Limb (tissue), 2 donors: ENCODE measurements around the gene TIMM17B.
A peak's percentile ranks its signal among the peaks of the same experiment; 100 is the strongest.

Experiments used
- DNase-seq, 2 donors: peaks; one replicate each; pipeline ENCODE4 v3.0.0-alpha.2; 2016; ENCODE audit errors: extremely low spot score in 2 of 2

TIMM17B gene

DNA sequence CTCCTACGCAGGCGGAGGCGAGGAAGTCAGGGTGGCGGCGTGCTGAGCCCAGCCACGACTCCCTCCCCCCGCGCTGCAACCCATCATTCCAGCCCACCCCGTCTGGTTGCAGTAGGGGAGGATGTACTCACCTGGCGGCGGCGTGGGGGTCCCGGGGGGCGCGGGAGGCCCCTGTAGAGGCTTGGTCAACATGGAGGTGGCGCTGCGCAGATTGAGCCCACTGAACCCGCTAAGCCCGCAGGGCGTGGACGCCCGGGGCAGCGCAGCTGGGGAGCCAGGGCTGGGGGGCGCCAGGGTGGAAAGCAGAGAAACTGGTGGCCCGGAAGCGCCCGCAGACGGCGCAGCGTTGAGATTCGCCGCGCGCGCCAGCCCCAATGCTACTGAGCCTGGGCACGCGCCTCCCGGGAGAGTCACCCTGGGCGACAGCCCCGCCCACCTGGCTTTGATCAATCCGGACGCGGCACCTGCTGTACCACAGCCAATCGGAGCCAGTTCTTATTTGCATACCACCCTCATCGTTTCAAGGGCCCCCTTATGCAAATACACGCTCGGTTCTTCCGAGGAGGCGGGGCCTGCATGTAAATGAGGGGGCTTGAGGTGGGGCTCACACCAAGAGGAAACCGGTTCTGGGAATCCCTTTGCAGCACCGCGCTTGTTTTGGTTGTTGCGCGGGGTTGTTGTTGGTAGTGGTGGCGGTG is 21.2 kb upstream of the TIMM17B start, which contains the start of gene PIM2:
Gene PIM2 (minus strand): TSS at position 382 of the 698 bp plus-strand sequence. CDS start 190 bp downstream, at position 192.
- DNase-seq = peak; percentile 53 to 84

DNA sequence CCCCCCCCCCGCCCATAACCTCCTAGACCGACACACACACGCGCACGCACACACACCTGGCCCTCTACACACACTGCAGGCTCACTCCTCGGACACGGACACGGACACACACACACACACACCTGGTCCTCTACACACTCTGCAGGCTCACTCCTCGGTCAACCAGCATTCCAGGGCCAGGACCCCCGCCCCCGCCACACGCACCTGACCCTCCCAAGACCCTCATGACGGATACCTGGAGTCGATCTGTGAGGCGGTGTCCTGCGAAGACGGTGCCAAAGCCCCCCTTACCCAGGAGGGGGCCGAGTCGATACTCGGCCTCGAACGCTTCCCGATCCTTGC is 20.7 kb upstream of the TIMM17B start:
- DNase-seq = no peak

DNA sequence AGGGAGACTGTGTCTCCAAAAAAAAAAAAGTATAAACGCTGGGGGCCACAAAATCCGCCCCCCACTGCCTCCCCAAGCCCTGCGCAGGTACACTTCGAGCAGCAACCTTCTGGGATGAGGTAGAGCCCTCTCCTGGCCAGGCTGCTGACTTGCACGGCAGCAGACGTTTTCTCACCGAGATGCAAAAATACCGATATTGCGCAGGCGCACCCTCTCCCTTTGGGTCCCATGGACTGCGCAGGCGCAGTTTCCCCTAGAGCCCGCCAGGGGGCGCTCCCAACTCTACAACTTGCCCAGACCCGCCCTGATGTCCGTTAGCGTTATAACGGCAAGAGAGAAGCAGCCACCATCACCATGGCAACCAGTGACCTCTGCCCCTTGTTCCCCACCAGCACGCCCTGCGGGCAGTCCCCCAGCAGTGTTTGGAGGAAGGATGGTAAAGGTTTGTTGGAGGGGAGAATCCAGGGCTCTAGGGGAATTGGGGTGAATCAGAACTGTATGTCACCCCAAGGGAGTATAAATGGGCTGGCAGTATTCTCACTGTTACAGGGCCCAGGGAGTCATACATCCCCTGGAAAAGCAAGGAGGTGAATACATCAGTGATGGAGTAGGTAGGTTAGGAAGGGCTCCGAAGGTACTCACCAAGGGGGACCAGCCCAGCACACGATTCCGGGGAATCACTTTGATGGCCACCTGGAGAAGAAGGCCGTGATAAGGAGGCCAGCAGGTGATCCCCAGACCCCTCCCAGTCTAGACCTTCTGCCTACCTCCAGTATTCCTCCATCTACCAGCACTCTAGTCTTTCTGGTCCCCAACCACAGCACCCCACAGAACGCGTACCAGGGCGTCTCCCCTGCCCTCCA is 19.8 kb upstream of the TIMM17B start:
- peak; percentile 88 to 91 for DNase-seq

DNA sequence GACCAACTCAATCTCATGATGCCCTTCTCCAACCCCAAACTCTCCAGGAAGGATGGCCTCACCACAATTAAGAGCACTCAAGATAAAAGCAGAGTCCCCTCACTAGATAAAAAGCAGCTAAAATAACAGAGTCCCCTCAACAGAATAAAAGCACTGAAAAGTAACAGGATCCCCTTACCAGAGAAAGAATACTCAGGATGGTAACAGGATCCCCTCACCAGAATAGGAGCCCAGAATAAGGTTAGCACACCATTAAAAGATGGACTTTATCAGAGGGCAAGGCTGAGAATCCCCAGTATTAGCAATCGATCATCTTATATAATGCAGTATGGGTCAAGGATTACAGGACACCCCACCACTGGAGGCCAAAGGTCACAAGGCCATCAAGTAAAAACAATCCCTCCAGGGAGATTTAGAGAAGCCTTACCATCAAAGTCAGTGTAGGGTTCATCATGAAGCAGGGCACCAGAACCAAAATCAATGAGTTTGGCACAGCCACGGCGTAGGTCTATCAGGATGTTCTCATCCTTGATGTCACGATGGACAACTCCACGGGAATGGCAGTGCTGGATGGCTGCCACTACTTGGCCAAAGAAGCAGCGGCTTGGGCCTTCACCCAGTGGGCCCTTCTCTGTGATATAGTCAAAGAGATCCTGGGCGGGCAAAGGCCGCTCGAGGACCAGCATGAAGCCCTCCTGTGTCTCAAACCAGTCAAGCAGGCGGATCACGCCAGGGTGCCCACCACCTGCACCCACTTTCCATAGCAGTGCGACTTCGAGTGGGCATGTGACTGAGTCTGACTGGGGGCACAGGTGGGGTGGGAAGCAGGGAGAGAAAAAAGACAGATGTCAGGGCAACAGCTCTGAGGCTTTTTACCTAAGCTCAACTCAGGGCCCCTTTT is 17.3 kb upstream of the TIMM17B start:
- no peak for DNase-seq

DNA sequence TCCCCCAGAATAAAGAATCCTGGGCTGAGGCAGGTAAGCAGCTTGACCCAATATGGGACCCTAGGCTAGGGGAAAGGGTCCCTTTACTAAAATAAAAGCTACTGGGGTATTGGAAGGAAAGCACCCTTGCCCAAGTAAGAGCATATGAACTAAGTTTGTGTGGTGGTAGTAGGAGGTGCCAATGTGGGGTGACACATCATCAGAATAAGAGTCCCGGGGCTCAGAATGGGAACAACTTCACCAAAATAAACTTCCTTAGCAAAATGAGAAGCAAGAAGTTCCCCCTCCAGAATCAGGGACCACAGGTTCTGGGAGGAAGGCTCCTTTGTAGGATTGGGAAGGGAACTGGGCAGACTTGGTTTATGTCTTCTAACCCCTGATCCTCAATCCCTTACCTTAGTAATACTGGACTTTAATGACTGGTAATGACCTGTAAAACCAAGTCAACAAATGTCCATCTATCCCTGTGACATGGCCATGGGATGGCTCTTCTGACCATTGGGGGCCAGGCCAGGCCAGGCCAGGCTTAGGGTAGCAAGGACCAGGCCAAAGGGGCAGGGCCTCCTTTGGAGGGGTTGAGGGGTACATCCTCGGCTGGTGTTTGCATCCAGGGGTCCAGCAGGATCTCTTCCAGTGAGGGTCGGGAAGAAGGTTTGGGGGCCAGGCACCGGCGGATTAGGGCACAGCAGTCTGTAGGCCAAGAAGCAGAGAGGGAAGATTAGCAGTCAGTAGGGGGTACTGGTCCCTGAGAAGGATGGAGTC is 16.2 kb upstream of the TIMM17B start:
- DNase-seq = no peak

DNA sequence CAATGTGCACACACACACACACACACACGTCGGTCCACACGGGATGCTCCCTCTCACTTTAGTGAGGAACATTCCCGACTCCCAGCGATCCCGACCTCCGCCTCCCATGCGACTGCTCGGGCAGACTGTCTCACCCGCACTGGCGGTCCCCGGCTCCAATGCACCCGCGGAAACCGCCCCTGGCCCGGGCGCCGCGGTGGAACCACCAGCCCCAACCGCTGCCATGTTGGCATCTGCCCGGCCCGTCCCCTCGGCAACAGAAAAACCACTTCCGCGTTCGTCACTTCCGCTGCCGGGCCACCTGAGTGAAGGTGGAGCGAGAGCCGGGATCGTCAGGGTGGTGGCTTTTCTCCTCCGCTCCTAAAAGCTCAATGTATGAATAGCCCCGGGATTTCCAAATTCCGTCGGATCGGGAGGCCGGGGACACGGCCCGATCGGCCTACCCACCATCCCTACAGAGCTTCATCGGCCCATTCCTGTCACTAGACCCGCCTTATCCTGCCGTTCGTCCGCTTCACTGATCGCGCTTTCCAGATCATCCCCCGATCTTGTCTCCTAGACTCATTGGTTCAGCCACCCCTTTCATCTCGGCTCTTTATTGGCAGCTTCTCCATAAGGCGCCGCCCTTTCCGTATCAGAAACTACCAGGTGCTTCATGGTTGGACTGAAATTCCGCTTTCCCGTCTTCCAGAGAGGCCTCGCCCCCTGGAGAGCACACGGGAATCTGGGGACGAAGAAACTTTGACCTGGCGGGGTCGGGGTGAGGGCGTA is 14.0 kb upstream of the TIMM17B start, which contains the start of gene SLC35A2:
Gene SLC35A2 (minus strand): TSS at position 235 of the 771 bp plus-strand sequence. CDS start 10 bp downstream, at position 225.
- DNase-seq = peak; percentile 53 to 89

DNA sequence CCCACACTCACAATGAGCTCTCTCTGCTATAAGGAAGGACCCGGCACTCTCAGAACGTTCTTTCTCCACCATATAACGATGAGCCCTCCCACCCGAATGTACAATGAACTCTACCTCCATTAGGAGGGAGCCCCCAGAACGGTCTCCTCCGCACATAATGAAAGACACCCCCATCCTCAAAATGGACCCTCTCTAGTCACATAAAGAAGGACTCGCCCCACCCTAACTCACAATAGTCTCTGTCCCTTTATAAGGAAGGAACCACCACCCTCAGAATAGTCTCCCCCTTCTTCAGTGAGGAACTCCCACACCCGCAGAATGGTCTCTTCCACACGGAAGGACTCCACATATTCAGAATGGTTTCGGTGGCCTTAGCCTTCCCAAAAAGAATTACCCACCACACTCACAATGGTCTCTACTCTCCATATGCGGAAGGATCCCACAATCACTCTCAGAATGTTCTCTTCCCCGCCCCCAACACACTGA is 13.4 kb upstream of the TIMM17B start:
- no peak for DNase-seq

DNA sequence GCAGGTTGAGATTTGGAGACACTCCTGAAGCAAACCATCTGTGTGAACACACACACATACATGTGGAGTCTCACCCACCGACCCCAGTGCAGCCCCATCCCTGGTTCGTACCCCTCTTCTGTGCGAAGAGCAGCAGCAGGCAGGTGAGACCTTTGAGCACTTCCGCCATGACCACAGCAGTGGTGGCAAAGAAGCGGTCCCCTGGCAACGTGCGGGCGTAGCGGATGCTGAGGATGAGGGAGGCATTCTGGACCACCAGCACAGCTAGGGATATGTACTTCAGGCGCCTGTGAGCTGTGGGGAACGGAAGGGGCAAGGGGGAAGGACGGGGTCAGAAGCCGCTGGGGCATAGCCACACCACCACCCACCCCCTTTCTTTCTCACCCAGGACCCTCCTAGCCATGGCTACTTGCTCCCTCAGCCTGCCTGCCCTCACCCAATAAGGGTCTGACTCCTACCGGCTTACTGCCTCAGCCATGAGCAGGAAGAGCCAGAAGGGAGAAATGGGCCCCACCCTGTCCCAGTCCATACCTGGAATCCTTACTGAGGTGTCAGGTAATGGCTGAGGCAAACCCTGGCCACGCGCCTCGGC is 12.2 kb upstream of the TIMM17B start:
- DNase-seq = no peak

DNA sequence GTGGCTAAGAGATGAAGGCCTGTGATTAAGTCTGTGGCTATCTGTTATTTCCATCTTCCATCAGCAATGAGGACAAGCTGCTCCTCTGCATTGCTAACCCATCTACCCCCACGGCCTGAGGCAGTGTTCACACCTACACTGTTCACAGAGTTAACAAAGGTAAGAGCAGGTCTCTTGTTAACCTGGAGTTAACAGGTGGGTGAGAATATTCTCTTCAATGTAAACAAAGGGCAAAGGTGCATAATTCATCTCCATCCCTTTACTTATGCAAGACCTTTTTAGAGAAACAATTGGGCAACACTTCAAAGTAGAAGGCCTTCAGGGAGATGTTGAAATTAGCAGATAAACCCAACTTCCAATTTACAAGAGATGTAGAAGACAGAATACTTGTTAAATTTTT is 11.0 kb upstream of the TIMM17B start:
- DNase-seq = no peak

DNA sequence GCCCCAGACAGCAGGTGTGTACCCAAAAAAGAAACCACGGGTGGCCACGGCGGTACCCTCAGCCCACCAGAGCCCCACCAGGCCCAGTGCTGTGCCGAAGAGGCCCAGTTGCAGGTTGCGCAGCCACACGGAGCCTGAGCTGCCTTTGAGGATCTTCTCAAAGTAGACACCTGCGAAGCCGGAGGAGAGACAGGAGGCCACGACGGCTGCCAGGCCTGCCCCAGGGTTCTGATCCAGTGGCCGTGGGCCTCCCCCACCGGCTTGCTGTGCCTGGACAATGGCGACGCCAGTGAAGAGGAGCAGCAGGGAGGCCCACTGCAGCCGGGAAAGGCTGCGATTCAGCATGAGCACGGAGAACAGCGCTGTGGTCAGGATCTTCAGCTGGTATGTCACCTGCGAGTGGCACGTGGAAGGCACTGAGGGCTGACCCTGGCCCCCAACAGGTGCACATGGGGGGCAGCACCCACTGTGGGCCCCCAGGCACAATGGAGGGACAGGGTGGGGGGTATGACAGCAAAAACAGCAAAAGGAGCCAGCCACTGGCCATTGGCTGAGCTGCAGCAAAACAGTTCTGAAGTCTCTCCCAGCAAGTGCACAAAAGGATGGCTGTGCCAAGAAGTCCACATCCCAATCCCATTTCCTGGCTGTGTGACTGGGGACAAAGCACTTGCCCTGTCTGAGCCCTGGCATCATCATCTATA is 7.7 kb upstream of the TIMM17B start:
- no peak for DNase-seq

DNA sequence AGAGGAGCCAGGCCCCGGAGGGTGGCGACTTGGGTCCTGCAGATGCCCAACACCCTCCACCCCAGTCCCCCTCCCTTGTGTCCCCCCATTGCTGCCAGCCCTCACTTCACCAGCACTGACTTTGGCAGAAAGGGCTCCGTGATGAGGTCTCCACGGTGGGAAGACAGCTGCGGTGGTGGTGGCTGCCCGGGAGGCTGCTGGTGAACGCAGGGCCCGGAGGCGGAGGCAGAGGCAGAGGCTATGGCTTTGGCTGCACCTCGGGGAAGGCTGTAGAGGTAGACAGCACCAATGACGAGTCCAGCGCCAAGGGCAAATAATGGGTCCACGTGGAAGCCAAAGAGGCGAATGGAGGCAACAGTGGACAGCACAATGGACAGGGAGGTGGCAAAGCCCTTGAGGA is 7.1 kb upstream of the TIMM17B start:
- no peak for DNase-seq

DNA sequence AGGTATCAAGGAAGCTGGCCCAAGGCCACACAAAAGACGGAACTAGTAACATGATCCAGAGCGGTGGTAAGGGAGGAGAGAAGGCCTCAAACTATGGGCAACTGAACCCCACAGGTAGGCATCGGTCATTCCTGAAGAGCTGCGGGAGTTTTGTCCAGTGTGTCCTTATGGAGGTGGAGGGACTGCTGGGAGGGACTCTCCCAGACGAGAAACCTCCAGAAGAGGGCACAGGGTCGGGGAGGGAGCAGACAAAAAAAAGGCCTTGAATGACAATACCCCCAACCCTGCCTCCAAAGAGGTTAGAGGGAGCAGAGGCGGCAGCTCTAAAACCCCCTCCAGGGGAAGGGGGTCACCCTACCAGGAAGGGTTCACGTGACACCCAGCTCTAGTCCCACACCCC is 6.6 kb upstream of the TIMM17B start:
- no peak for DNase-seq

DNA sequence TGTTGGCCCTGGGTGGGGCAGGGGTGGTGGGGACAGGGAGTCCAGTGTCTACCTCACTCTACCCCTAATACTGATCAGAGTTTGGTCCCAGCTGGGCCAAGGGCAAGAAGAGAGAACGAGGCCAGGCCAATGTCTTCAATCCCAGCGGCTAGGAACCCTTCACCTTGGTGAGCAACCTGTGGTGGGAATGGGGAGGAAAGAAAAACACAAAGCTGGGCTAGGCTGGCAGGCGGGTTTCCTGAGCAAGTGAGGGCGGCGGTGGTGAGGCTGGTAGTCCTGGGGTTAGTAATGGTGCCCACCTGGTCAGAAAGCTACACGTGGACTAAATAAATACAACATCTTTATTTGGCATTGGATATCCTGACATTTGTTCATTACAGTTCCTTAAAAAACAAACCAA is 5.7 kb upstream of the TIMM17B start:
- DNase-seq = no peak

DNA sequence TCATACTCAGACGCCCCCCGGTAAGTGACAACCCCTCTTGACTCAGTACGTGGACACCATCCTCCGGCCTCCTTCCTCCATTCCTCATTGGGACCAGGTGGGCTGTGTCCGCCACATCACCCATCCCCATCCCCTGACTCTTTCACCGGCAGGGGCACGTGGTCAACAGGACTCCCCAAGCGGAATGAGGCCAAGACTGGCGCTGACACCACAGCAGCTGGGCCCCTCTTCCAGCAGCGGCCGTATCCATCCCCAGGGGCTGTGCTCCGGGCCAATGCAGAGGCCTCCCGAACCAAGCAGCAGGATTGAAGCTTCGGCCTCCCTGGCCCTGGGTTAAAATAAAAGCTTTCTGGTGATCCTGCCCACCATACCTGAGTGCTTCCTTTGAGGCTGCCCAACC is 5.2 kb upstream of the TIMM17B start:
- DNase-seq = no peak

DNA sequence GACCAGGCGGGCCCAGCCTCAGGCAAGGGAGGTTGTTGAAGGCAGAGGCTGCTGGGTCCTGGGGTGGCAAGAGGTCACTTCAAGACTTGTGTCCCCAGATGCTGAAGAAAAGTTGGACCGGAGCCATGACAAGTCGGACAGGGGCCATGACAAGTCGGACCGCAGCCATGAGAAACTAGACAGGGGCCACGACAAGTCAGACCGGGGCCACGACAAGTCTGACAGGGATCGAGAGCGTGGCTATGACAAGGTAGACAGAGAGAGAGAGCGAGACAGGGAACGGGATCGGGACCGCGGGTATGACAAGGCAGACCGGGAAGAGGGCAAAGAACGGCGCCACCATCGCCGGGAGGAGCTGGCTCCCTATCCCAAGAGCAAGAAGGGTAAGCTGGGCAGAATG is 4.6 kb upstream of the TIMM17B start:
- no peak for DNase-seq

DNA sequence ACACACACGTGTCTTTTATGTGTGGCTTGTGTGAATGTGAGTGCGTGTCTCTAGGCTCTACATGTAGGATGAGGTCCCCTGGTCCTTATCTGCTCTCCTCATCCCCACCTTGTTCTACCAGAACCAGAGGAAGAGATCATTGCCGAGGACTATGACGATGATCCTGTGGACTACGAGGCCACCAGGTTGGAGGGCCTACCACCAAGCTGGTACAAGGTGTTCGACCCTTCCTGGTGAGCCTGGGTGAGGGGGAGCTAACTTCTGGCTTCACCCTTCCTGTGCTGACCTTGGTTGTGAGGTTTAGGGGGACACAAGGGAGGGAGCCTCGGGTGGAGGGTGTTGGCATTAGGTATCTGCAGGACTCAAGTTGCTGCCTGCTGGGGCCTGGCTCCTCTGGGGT is 3.5 kb upstream of the TIMM17B start:
- DNase-seq = no peak

DNA sequence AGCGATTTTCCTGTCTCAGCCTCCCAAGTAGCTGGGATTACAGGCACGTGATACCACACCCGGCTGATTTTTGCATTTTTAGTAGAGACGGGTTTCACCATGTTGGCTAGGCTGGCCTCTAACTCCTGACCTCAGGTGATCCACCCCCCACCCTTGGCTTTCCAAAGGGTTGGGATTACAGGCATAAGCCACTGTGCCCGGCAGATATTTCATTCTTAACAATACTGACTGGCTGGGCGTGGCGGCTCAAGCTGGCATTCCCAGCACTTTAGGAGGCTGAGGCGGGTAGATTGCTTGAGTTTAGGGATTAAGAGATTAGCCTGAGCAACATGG is 1.5 kb upstream of the TIMM17B start:
- DNase-seq = no peak

DNA sequence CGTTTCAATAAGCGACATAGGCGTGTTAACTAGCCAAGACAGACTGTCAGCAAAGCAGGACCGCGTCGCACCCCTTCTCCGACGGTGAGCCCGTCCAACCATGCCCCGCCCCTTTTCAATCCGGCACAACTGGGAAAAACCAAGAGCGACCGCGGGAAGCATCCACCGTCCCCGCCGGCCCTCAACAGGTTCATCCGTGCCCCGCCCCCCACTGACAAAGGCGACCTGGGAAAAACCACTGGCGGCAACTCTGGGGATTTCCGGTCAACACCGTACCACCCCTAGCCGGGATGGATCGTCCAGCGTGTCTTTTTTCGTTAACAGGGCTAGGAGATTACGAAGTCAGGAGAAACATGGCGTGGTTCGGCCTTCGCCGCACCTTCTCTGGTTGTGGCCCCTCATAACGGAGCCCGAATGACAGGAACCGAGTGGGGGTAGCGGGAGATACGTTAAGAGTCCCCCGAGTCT is 377 bp downstream of the TIMM17B start:
- DNase-seq = peak in 1 of 2 donors; percentile 83

DNA sequence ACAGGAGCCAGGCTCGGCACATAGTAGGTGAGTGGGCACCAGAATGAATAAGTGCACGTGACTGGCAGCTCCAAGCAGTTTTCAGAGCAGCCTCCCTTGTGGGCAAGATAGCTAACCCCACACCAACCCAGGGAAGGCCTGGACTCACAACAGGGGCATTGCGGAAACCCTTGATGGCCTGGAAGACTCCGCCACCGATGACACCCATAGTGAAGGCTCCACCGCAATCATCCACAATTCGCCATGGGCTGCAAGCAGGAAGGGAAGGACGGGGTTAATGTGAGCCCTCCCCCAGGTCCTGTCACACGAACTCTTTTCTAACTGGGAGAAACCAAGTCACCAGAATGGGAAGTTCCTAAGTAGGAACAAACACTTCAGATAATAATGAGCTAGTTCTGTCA is 957 bp downstream of the TIMM17B start:
- DNase-seq = no peak
